H1 (cell line): ENCODE data around the gene DOCK1. TPM values are rescaled to one million over a fixed set of nuclear protein-coding genes. Genes with fewer than 3 reads are reported as not detected.

Experiments used
- CBX5 ChIP-seq: fragments of 300-800, 300-1000 bp; sonication (generic); IDR thresholded peaks from 2 replicates; pipeline ENCODE4 v1.7.1; 2016; ENCODE audit warnings: antibody characterized with exemption, low read length, low read depth
- SIN3A ChIP-seq, 2 experiments: IDR thresholded peaks in 1 of 2; conservative IDR thresholded peaks in 1 of 2; 2 replicates each; pipeline ENCODE4 v1.6.1; 2011 to 2012; ENCODE audit warnings: low read length in 2 of 2, improper control_type of control experiment in 1 of 2, low read depth in 1 of 2, mild to moderate bottlenecking in 1 of 2
- polyA plus RNA-seq, 7 experiments: library from polyadenylated mRNA; depleted of rRNA in 3 of 7; stranded (reverse) in 5 of 7; unstranded in 2 of 7; fragments of >200 nt in 5 of 7; fragments of 200-250 nt in 2 of 7; gene quantifications; 1 replicate in 5 of 7; 2 replicates in 1 of 7; 4 replicates in 1 of 7; pipeline versions ENCODE4 v1.2.1 to v1.2.3, GENCODE V29; 2011 to 2013; ENCODE audit warnings: missing spikeins in 2 of 7, mixed read lengths in 2 of 7
- total RNA-seq: library from RNA; stranded (reverse); fragmentation: NEBNext Ultra II Directional; extraction: Animal tissue kit (Norgen Biotek cat#: 25700); gene quantifications from 2 replicates; pipeline ENCODE4 v1.2.1, GENCODE V29; 2021

Gene DOCK1
- total and polyA plus RNA-seq, 2 of the 8 experiments (the other 6 are each of a cell fraction or from before 2014, with no cell fraction given), result 11.6 to 53.0 TPM

DNA sequence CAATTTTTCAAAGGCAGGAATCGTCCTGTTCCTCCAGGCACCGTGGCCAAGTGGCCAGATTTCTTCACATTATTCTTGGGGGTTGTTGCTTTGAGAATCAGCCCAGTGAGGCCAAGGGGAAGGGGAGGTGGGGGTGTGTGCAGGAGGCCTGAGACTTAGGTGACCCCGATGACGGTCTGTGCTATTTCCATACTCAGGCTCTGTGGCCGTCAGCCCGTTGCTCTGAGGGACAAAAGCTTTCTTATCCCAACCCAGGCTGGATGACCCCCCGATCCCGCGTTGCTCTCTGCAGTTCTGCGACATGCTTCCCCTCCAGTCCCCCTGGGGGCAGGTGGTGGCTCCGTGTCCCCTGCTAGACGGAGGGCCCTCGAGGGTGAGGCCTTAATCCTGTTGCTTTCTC lies 14.2 kb downstream of the DOCK1 start (continued):
- TF ChIP-seq SIN3A (conservative IDR thresholded peaks at IDR 0.05 in 1 of 2, IDR thresholded peaks at IDR 0.05 in 1 of 2; ENCODE audit: low read depth in 1 of 2, low read length in 2 of 2), result no peak
- TF ChIP-seq CBX5, result no peak
